Stimulated activated naive CD8-positive, alpha-beta T cell treated with anti-CD3 and anti-CD28 coated beads, Interleukin-15, Interleukin-2, amounts not matched to agents 100 U/mL and 50 U/mL, for 24 hours (primary cell): ENCODE results near the gene CBX4.

Source experiments
- ATAC-seq: fragments of 150-1000 bp; cut with Tn5 transposase; one replicate; pipeline ENCODE4 v1.10.0; 2021
- DNase-seq: peaks from one replicate; pipeline ENCODE4 v3.0.0; 2021

The CBX4 gene

GRCh38 chr17:79811868-79812352 is 27.3 kb downstream of the CBX4 start:
- DNase-seq (no peak), ATAC-seq (no peak)

- ATAC-seq (no peak), DNase-seq (peak; percentile 55)
Observed at GRCh38 chr17:79811011-79811867, 28.0 kb downstream of the CBX4 start.

- DNase-seq (peak; percentile 78), ATAC-seq (peak; percentile 91)
Observed at GRCh38 chr17:79810130-79811010, 28.9 kb downstream of the CBX4 start.

- ATAC-seq (no peak), DNase-seq (no peak)
Observed at GRCh38 chr17:79809530-79810129, 29.6 kb downstream of the CBX4 start.

- ATAC-seq: no peak
Observed at GRCh38 chr17:79808763-79809529, 30.3 kb downstream of the CBX4 start.

GRCh38 chr17:79806863-79807720 is 32.1 kb downstream of the CBX4 start:
- no peak for ATAC-seq
- DNase-seq: no peak

More at GRCh38 chr17:79808763-79809529, 30.3 kb downstream of the CBX4 start:
- no peak for DNase-seq

- ATAC-seq (no peak), DNase-seq (no peak)
Observed at GRCh38 chr17:79806446-79806760, 32.8 kb downstream of the CBX4 start.

- ATAC-seq (no peak), DNase-seq (no peak)
Observed at GRCh38 chr17:79804856-79805696, 34.2 kb downstream of the CBX4 start.

GRCh38 chr17:79803997-79804855 is 35.0 kb downstream of the CBX4 start:
- ATAC-seq (peak; percentile 85), DNase-seq (peak; percentile 77)

GRCh38 chr17:79803421-79803996 is 35.7 kb downstream of the CBX4 start:
- ATAC-seq (no peak), DNase-seq (no peak)

GRCh38 chr17:79802736-79803420 is 36.4 kb downstream of the CBX4 start:
- DNase-seq (no peak), ATAC-seq (no peak)

GRCh38 chr17:79802039-79802735 is 37.1 kb downstream of the CBX4 start:
- DNase-seq (no peak), ATAC-seq (no peak)

GRCh38 chr17:79801156-79802038 is 37.8 kb downstream of the CBX4 start:
- no peak for DNase-seq
- ATAC-seq: no peak

GRCh38 chr17:79800325-79801155 is 38.7 kb downstream of the CBX4 start:
- DNase-seq: peak; percentile 61
- ATAC-seq: no peak
